K562 (cell line): Measurements from ENCODE around the gene ARL6IP4. TPM values are rescaled to one million over a fixed set of nuclear protein-coding genes. Genes with fewer than 3 reads are reported as not detected.

Experiments used
- ATAC-seq: fragments of 200-7000 bp; cut with Tn5 transposase; 3 replicates; pipeline ENCODE4 v1.9.1; 2020; ENCODE audit warnings: moderate library complexity
- BruUV-seq: library from RNA; stranded (reverse); fragments of 400-500 nt; replicated peaks from 2 replicates; lab custom pipeline; 2021; lab: Mats Ljungman, UMichigan
- CTCF ChIA-PET: fragments of 300-600 bp; formaldehyde crosslinking; extraction: SDS; loops from one replicate; lab custom pipeline; 2021; ENCODE audit warnings: low intra/inter-chr PET ratio; lab: Yijun Ruan, JAX
- POLR2A ChIA-PET: fragments of 300-600, 350-650 bp; sonication (Branson Sonifier 250); formaldehyde crosslinking; extraction: SDS; loops from one replicate; lab custom pipeline; 2021; ENCODE audit warnings: antibody characterized with exemption, inconsistent platforms; lab: Yijun Ruan, JAX
- DNase-seq, 4 experiments: peaks; one replicate each; pipeline versions ENCODE4 v3.0.0 to v3.0.0-alpha.2; 2011 to 2018; ENCODE audit warnings: low spot score in 3 of 4, mixed read lengths in 3 of 4; ENCODE audit errors: extremely low read depth in 1 of 4
- FAIRE-seq: peaks from 2 replicates; lab custom pipeline; 2011; peaks lifted over from hg19 to GRCh38; lab: Jason Lieb, UNC
- H2AFZ ChIP-seq: 2 replicates; pipeline ENCODE4 v1.6.0; 2011; ENCODE audit warnings: low read depth, low read length, control low read depth, inconsistent platforms
- H3K27ac ChIP-seq: fragments of 200-600 bp; 3 replicates; pipeline ENCODE4 v1.8.0; 2011; ENCODE audit warnings: low read depth, mild to moderate bottlenecking, control low read depth, inconsistent platforms, low read length, moderate library complexity, mixed read lengths; ENCODE audit errors: extremely low read depth
- H3K27me3 ChIP-seq, 2 experiments: fragments of 300-600 bp in 1 of 2; 2 replicates in 1 of 2; 3 replicates in 1 of 2; pipeline versions ENCODE4 v1.6.0 to v1.8.0; 2011; ENCODE audit warnings: inconsistent platforms in 2 of 2, low read length in 2 of 2, mild to moderate bottlenecking in 1 of 2, mixed read lengths in 1 of 2, moderate library complexity in 1 of 2; ENCODE audit not compliant: control insufficient read depth in 2 of 2, insufficient read depth in 2 of 2
- H3K36me3 ChIP-seq: fragments of 300-600 bp; 3 replicates; pipeline ENCODE4 v1.8.0; 2011; ENCODE audit warnings: mild to moderate bottlenecking, low read length, inconsistent platforms; ENCODE audit not compliant: control insufficient read depth, insufficient read depth
- H3K4me1 ChIP-seq, 2 experiments: fragments of 200-600 bp in 1 of 2; replicated peaks in 1 of 2; 2 replicates in 1 of 2; 3 replicates in 1 of 2; pipeline versions ENCODE4 v1.5.1 to v1.8.0; 2011; ENCODE audit warnings: inconsistent platforms in 2 of 2, low read length in 2 of 2, mild to moderate bottlenecking in 1 of 2, mixed read lengths in 1 of 2, moderate library complexity in 1 of 2; ENCODE audit not compliant: control insufficient read depth in 2 of 2, insufficient read depth in 2 of 2
- H3K4me2 ChIP-seq: 2 replicates; pipeline ENCODE4 v1.6.1; 2011; ENCODE audit warnings: low read length, control low read depth, inconsistent platforms, mixed read lengths; ENCODE audit not compliant: insufficient read depth
- H3K4me3 ChIP-seq: fragments of 200-600 bp; sonication (generic), shearing (Covaris generic); 2 replicates; pipeline ENCODE4 v1.5.1; 2016; ENCODE audit warnings: control low read depth, inconsistent platforms
- H3K79me2 ChIP-seq: fragments of 200-600 bp; 3 replicates; pipeline ENCODE4 v1.8.0; 2011; ENCODE audit warnings: low read length, inconsistent platforms; ENCODE audit not compliant: control insufficient read depth, insufficient read depth
- H3K9ac ChIP-seq, 2 experiments: 2 replicates each; pipeline versions ENCODE4 v1.6.0 to v1.6.1; 2011; ENCODE audit warnings: low read depth in 2 of 2, low read length in 2 of 2, control low read depth in 1 of 2, inconsistent platforms in 1 of 2, mild to moderate bottlenecking in 1 of 2, mixed read lengths in 1 of 2; ENCODE audit not compliant: insufficient read depth in 1 of 2
- H3K9me1 ChIP-seq: one replicate; pipeline ENCODE4 v1.6.0; 2011; ENCODE audit warnings: inconsistent platforms, mild to moderate bottlenecking, low read length, moderate library complexity; ENCODE audit not compliant: control insufficient read depth, insufficient read depth
- H3K9me3 ChIP-seq: replicated peaks from 2 replicates; pipeline ENCODE4 v1.5.1; 2011; ENCODE audit warnings: low read depth, low read length, inconsistent platforms; ENCODE audit not compliant: control insufficient read depth, insufficient read depth
- H4K20me1 ChIP-seq: replicated peaks from 2 replicates; pipeline ENCODE4 v1.6.1; 2011; ENCODE audit warnings: low read length, inconsistent platforms, mixed read lengths; ENCODE audit not compliant: control insufficient read depth, insufficient read depth
- BRD9 ChIP-seq: fragments of 450-650 bp; IDR thresholded peaks from 2 replicates; pipeline ENCODE4 v1.6.1; 2018; ENCODE audit warnings: low read depth; ENCODE audit not compliant: partially characterized antibody
- CEBPB ChIP-seq: fragments of 450-650 bp; IDR thresholded peaks from 2 replicates; pipeline ENCODE4 v1.6.1; 2016; ENCODE audit warnings: missing genetic modification characterization, missing compliant biosample characterization
- CHD4 ChIP-seq: fragments of 200-600 bp; sonication (generic); IDR thresholded peaks from 3 replicates; pipeline ENCODE4 v1.6.1; 2012; ENCODE audit warnings: low read depth, mild to moderate bottlenecking, mixed read lengths, low read length, inconsistent platforms; ENCODE audit not compliant: insufficient read depth, insufficient replicate concordance, poor library complexity, severe bottlenecking
- E2F6 ChIP-seq, 2 experiments: IDR thresholded peaks; 2 replicates each; pipeline ENCODE4 v1.6.1; 2011; ENCODE audit warnings: borderline replicate concordance in 1 of 2, control low read depth in 1 of 2, low read depth in 1 of 2, low read length in 1 of 2, mild to moderate bottlenecking in 1 of 2, mixed read lengths in 1 of 2, moderate library complexity in 1 of 2; ENCODE audit not compliant: insufficient read depth in 1 of 2, insufficient read length in 1 of 2, poor library complexity in 1 of 2, severe bottlenecking in 1 of 2; ENCODE audit errors: extremely low read depth in 1 of 2
- HLTF ChIP-seq: fragments of 450-650 bp; IDR thresholded peaks from 2 replicates; pipeline ENCODE4 v1.6.1; 2016
- RBM25 ChIP-seq: fragments of 200-400 bp; formaldehyde crosslinking; IDR thresholded peaks from 2 replicates; pipeline ENCODE4 v1.6.1; 2018; ENCODE audit warnings: low read length, low read depth, moderate library complexity; ENCODE audit not compliant: severe bottlenecking
- TSC22D4 ChIP-seq: fragments of 450-650 bp; IDR thresholded peaks from 2 replicates; pipeline ENCODE4 v1.6.1; 2016; ENCODE audit warnings: missing genetic modification characterization, missing biosample characterization, control low read depth
- WGBS: fragments of 100-300 bp; shearing (Covaris generic); methylation state at CpG from one replicate; pipeline ENCODE4 v1.1.6; 2016; ENCODE audit warnings: low coverage, mixed read lengths; ENCODE audit not compliant: insufficient coverage; ENCODE audit errors: missing lambda C conversion rate; 5-methylcytosine and 5-hydroxymethylcytosine counted together
- in situ Hi-C: fragments of 300-500 bp; cut with MboI; formaldehyde crosslinking; loops from 4 replicates; pipeline ENCODE4 v1.15.0; 2018; ENCODE audit warnings: inconsistent platforms, mixed read lengths
- intact Hi-C: fragments of 100-400 bp; cut with micrococcal nuclease; formaldehyde crosslinking; loops from 2 replicates; pipeline ENCODE4 v1.14.2; 2022
- polyA plus RNA-seq, 8 experiments: library from polyadenylated mRNA; depleted of rRNA in 4 of 8; stranded (reverse) in 5 of 8; unstranded in 3 of 8; fragments of >200 nt; fragmentation: Nextera tagmentation in 2 of 8; fragmentation: Illumina TruSeq in 1 of 8; extraction: Ambion mirVana in 2 of 8; extraction: Trizol in 1 of 8; gene quantifications; 2 replicates each; pipeline versions ENCODE4 v1.2.1 to v1.2.3, GENCODE V29; 2011 to 2014; ENCODE audit warnings: inconsistent platforms in 1 of 8, missing spikeins in 1 of 8
- total RNA-seq, 7 experiments: library from RNA; depleted of rRNA in 6 of 7; stranded (reverse); fragments of >200 nt in 6 of 7; fragmentation: Illumina TruSeq in 2 of 7; extraction: Trizol in 2 of 7; gene quantifications; 2 replicates each; pipeline versions ENCODE4 v1.2.1 to v1.2.3, GENCODE V29; 2011 to 2021; ENCODE audit warnings: low replicate concordance in 1 of 7

The ARL6IP4 gene
- total and polyA plus RNA-seq, 9 of the 15 experiments (the other 6 are each of a cell fraction or from before 2014, with no cell fraction given), result 2.4 to 255 (median 151) TPM

GRCh38 chr12:122935318-122935717 is 45.2 kb upstream of the ARL6IP4 start:
- WGBS, result 89% methylated on average over 7 of the region's 8 CpGs
- H3K27ac ChIP-seq, result peak overlapping the region; percentile 28; the same call in 1 of the 3 replicates
- POLR2A ChIA-PET, result no interaction called here
- intact Hi-C loops (no loop called here), in situ Hi-C loops (no loop called here)
- no peaks in the 10 kb centered on the region for H4K20me1 ChIP-seq
- peaks cover 0 to 10% of the 10 kb centered on the region in 2 experiments; a peak in 3 of 5 replicates for H3K4me1 ChIP-seq
- H3K79me2 ChIP-seq, result no peaks in the 10 kb centered on the region
- H3K4me3 ChIP-seq, result no peak overlapping the region
- H2AFZ ChIP-seq, result no peak overlapping the region
- H3K36me3 ChIP-seq, result no peaks in the 10 kb centered on the region; the same call in 2 of the 3 replicates
- peak; percentile 15 for FAIRE-seq
- CTCF ChIA-PET, result no interaction called here
- no peaks in the 10 kb centered on the region for H3K27me3 ChIP-seq
- no peaks in the 10 kb centered on the region for H3K9me1 ChIP-seq
- TF ChIP-seq E2F6 (IDR thresholded peaks at IDR 0.05; ENCODE audit: borderline replicate concordance in 1 of 2, extremely low read depth in 1 of 2, insufficient read depth in 1 of 2, insufficient read length in 1 of 2, low read depth in 1 of 2, low read length in 1 of 2, poor library complexity in 1 of 2, severe bottlenecking in 1 of 2) (no peak), BRD9 (no peak)
- no peak overlapping the region for H3K4me2 ChIP-seq
- BruUV-seq, result no TSS peak
- peak overlapping the region in 1 of 2 experiments; percentile 41; a peak in 2 of 4 replicates for H3K9ac ChIP-seq
- H3K9me3 ChIP-seq, result no peaks in the 10 kb centered on the region
- ATAC-seq, result peak; percentile 62
- peak in 1 of 4 experiments; percentile 21 for DNase-seq

GRCh38 chr12:122937622-122938091 is 42.8 kb upstream of the ARL6IP4 start:
- DNase-seq (no peak), FAIRE-seq (no peak), ATAC-seq (no peak)
- Histone ChIP-seq H3K36me3 (no peaks in the 10 kb centered on the region; the same call in 2 of the 3 replicates), H3K9me3 (no peaks in the 10 kb centered on the region), H3K79me2 (no peaks in the 10 kb centered on the region), H4K20me1 (no peaks in the 10 kb centered on the region), H3K4me1 (peaks cover 0 to 20% of the 10 kb centered on the region in 2 experiments; a peak in 3 of 5 replicates), H3K9ac (no peak overlapping the region), H3K4me2 (no peak overlapping the region), H3K9me1 (no peaks in the 10 kb centered on the region), H2AFZ (no peak overlapping the region), H3K27ac (no peak overlapping the region), H3K4me3 (no peak overlapping the region), H3K27me3 (no peaks in the 10 kb centered on the region)
- intact Hi-C loops (no loop called here), in situ Hi-C loops (no loop called here)
- TF ChIP-seq RBM25 (peak; percentile 86), CEBPB (tag) (0 out of 2 replicates have a peak, but pooled peaks have one; percentile 19), CHD4 (no peak), TSC22D4 (no peak), HLTF (0 out of 2 replicates have a peak, but pooled peaks have one; percentile 39)
- CTCF ChIA-PET, result no interaction called here
- WGBS, result 30% methylated on average over 3 of the region's 3 CpGs
- BruUV-seq, result no TSS peak
- POLR2A ChIA-PET, result no interaction called here
